Activated CD8-positive, alpha-beta memory T cell treated with anti-CD3 and anti-CD28 coated beads, Interleukin-2, amount 50 U/mL, for 48 hours (primary cell): ENCODE measurements around the gene NAV2.

Source experiments
- DNase-seq: peaks from one replicate; pipeline ENCODE4 v3.0.0-alpha.2; 2020

NAV2 gene

GRCh38 chr11:19962053-19962800, 249.6 kb downstream of the NAV2 start:
- no peak for DNase-seq

- DNase-seq = no peak
Observed at GRCh38 chr11:19962801-19963175, 250.2 kb downstream of the NAV2 start.

GRCh38 chr11:19963697-19964387, 251.2 kb downstream of the NAV2 start:
- no peak for DNase-seq

GRCh38 chr11:19966441-19966840, 253.8 kb downstream of the NAV2 start:
- no peak for DNase-seq

GRCh38 chr11:19966927-19967326, 254.3 kb downstream of the NAV2 start:
- DNase-seq = no peak

GRCh38 chr11:19967787-19968186, 255.2 kb downstream of the NAV2 start:
- DNase-seq = no peak

- no peak for DNase-seq
Observed at GRCh38 chr11:19968860-19969259, 256.2 kb downstream of the NAV2 start.

- DNase-seq = peak; percentile 54
Observed at GRCh38 chr11:19970944-19971343, 258.3 kb downstream of the NAV2 start.

- DNase-seq = no peak
Observed at GRCh38 chr11:19972091-19972490, 259.5 kb downstream of the NAV2 start.

- DNase-seq = no peak
Observed at GRCh38 chr11:19972651-19973050, 260.0 kb downstream of the NAV2 start.

- no peak for DNase-seq
Observed at GRCh38 chr11:19973136-19973635, 260.5 kb downstream of the NAV2 start.

GRCh38 chr11:19974886-19975285, 262.2 kb downstream of the NAV2 start:
- no peak for DNase-seq

- no peak for DNase-seq
Observed at GRCh38 chr11:19975414-19975990, 262.9 kb downstream of the NAV2 start.

- no peak for DNase-seq
Observed at GRCh38 chr11:19976281-19976941, 263.8 kb downstream of the NAV2 start.

- no peak for DNase-seq
Observed at GRCh38 chr11:19977941-19978340, 265.3 kb downstream of the NAV2 start.

GRCh38 chr11:19978668-19979518, 266.3 kb downstream of the NAV2 start:
- no peak for DNase-seq

- no peak for DNase-seq
Observed at GRCh38 chr11:19979519-19979845, 266.8 kb downstream of the NAV2 start.

- DNase-seq = no peak
Observed at GRCh38 chr11:19980388-19980787, 267.8 kb downstream of the NAV2 start.

- DNase-seq = no peak
Observed at GRCh38 chr11:19980957-19981669, 268.5 kb downstream of the NAV2 start.

- no peak for DNase-seq
Observed at GRCh38 chr11:19982774-19983495, 270.3 kb downstream of the NAV2 start.

- no peak for DNase-seq
Observed at GRCh38 chr11:19984048-19984742, 271.6 kb downstream of the NAV2 start.
